HepG2 (cell line): ENCODE data around the gene UBE2G2. TPM values are rescaled to one million over a fixed set of nuclear protein-coding genes. Genes with fewer than 3 reads are reported as not detected.

Experiments used
- ATAC-seq: fragments of 200-7000 bp; cut with Tn5 transposase; 3 replicates; pipeline ENCODE4 v1.9.1; 2020; ENCODE audit warnings: mild to moderate bottlenecking, moderate library complexity
- BruUV-seq: library from RNA; stranded (reverse); fragments of 400-500 nt; replicated peaks from 2 replicates; lab custom pipeline; 2021; lab: Mats Ljungman, UMichigan
- CTCF ChIA-PET: fragments of 300-600 bp; formaldehyde crosslinking; extraction: SDS; loops from one replicate; lab custom pipeline; 2021; ENCODE audit warnings: low total read pairs, inconsistent platforms, low intra/inter-chr PET ratio; lab: Yijun Ruan, JAX
- POLR2A ChIA-PET: fragments of 350-600 bp; sonication (Branson Sonifier 250); formaldehyde crosslinking; loops from one replicate; lab custom pipeline; 2020; ENCODE audit warnings: antibody characterized with exemption, inconsistent platforms; lab: Yijun Ruan, JAX
- DNase-seq: peaks from one replicate; pipeline ENCODE4 v3.0.0-alpha.2; 2015; ENCODE audit warnings: low spot score
- FAIRE-seq: peaks from 3 replicates; lab custom pipeline; 2011; peaks lifted over from hg19 to GRCh38; lab: Jason Lieb, UNC
- H2AFZ ChIP-seq: one replicate; pipeline ENCODE4 v1.6.1; 2011; ENCODE audit warnings: low read length, inconsistent platforms
- H3K27ac ChIP-seq: fragments of 300-600 bp; 3 replicates; pipeline ENCODE4 v1.8.0; 2011; ENCODE audit warnings: mixed run types, mild to moderate bottlenecking, mixed read lengths, low read length, inconsistent platforms; ENCODE audit not compliant: insufficient read depth; ENCODE audit errors: extremely low read length
- H3K27me3 ChIP-seq, 2 experiments: fragments of 200-600 bp in 1 of 2; 2 replicates in 1 of 2; 3 replicates in 1 of 2; pipeline versions ENCODE4 v1.6.0 to v1.8.0; 2011; ENCODE audit warnings: low read length in 2 of 2, mild to moderate bottlenecking in 2 of 2, moderate library complexity in 2 of 2, inconsistent platforms in 1 of 2; ENCODE audit not compliant: insufficient read depth in 2 of 2, control insufficient read depth in 1 of 2
- H3K36me3 ChIP-seq, 2 experiments: fragments of 200-600 bp in 1 of 2; replicated peaks in 1 of 2; 2 replicates in 1 of 2; 3 replicates in 1 of 2; pipeline versions ENCODE4 v1.5.1 to v1.8.0; 2011; ENCODE audit warnings: low read length in 2 of 2, inconsistent platforms in 1 of 2; ENCODE audit not compliant: insufficient read depth in 2 of 2, control insufficient read depth in 1 of 2
- H3K4me1 ChIP-seq: 2 replicates; pipeline ENCODE4 v1.5.1; 2012; ENCODE audit warnings: low read length, inconsistent platforms; ENCODE audit not compliant: insufficient read depth
- H3K4me2 ChIP-seq: 2 replicates; pipeline ENCODE4 v1.6.0; 2011; ENCODE audit warnings: low read depth, low read length, inconsistent platforms
- H3K4me3 ChIP-seq, 3 experiments: fragments of 200-600 bp in 1 of 3; sonication (generic), shearing (Covaris generic) in 1 of 3; replicated peaks in 1 of 3; 2 replicates each; pipeline ENCODE4 v1.5.1; 2011 to 2016; ENCODE audit warnings: low read length in 3 of 3, inconsistent platforms in 2 of 3, low read depth in 2 of 3, mild to moderate bottlenecking in 2 of 3, control low read depth in 1 of 3, mixed read lengths in 1 of 3; ENCODE audit not compliant: insufficient read depth in 1 of 3
- H3K79me2 ChIP-seq: one replicate; pipeline ENCODE4 v1.6.1; 2011; ENCODE audit warnings: low read length, inconsistent platforms; ENCODE audit not compliant: insufficient read depth
- H3K9ac ChIP-seq: 2 replicates; pipeline ENCODE4 v1.6.0; 2011; ENCODE audit warnings: mild to moderate bottlenecking, low read depth, low read length, inconsistent platforms; ENCODE audit not compliant: insufficient read depth
- H3K9me3 ChIP-seq: 2 replicates; pipeline ENCODE4 v1.5.1; 2012; ENCODE audit warnings: mild to moderate bottlenecking, low read length
- H4K20me1 ChIP-seq: 2 replicates; pipeline ENCODE4 v1.6.0; 2011; ENCODE audit warnings: inconsistent platforms, mild to moderate bottlenecking, low read length, moderate library complexity; ENCODE audit not compliant: insufficient read depth
- ISL2 ChIP-seq: sonication (generic); formaldehyde crosslinking; IDR thresholded peaks from 2 replicates; pipeline ENCODE4 v1.5.0; 2020; ENCODE audit warnings: missing genetic modification reagents
- MAZ ChIP-seq, 2 experiments: sonication (generic) in 1 of 2; formaldehyde crosslinking in 1 of 2; IDR thresholded peaks; 2 replicates each; pipeline versions ENCODE4 v1.5.0 to v1.6.1; 2012 to 2020; ENCODE audit warnings: low read depth in 2 of 2, mild to moderate bottlenecking in 2 of 2, borderline replicate concordance in 1 of 2, improper control_type of control experiment in 1 of 2, low read length in 1 of 2, missing genetic modification reagents in 1 of 2, moderate library complexity in 1 of 2
- SATB2 ChIP-seq: sonication (generic); formaldehyde crosslinking; IDR thresholded peaks from 2 replicates; pipeline ENCODE4 v1.5.0; 2020; ENCODE audit warnings: missing genetic modification reagents
- ZZZ3 ChIP-seq: sonication (generic); formaldehyde crosslinking; IDR thresholded peaks from 2 replicates; pipeline ENCODE4 v1.4.0; 2020; ENCODE audit warnings: missing genetic modification reagents, mild to moderate bottlenecking, borderline replicate concordance
- WGBS: methylation state at CpG from one replicate; pipeline ENCODE4 v1.1.6; 2017; ENCODE audit warnings: low lambda C conversion rate; 5-methylcytosine and 5-hydroxymethylcytosine counted together
- in situ Hi-C: cut with HindIII; loops from 2 replicates; pipeline ENCODE4 v1.10.0; 2017; ENCODE audit warnings: low pct_unique_long_range_greater_than_20kb; ENCODE audit not compliant: extremely low pct_ligation_motif_present
- intact Hi-C: fragments of 100-400 bp; cut with micrococcal nuclease; formaldehyde crosslinking; loops from one replicate; pipeline ENCODE4 v1.10.0; 2022; ENCODE audit not compliant: unreplicated experiment
- polyA plus RNA-seq, 8 experiments: library from polyadenylated mRNA; depleted of rRNA in 3 of 8; stranded (reverse) in 7 of 8; unstranded in 1 of 8; fragments of >200 nt; fragmentation: Illumina TruSeq in 4 of 8; extraction: Trizol in 4 of 8; gene quantifications; 2 replicates each; pipeline versions ENCODE4 v1.2.1 to v1.2.3, GENCODE V29; 2011 to 2016; ENCODE audit warnings: low read depth in 4 of 8, missing spikeins in 1 of 8, mixed read lengths in 1 of 8; ENCODE audit not compliant: insufficient read depth in 1 of 8
- total RNA-seq, 5 experiments: library from RNA; depleted of rRNA; stranded (reverse); fragments of >200 nt; fragmentation: Illumina TruSeq; extraction: Trizol; gene quantifications; 2 replicates each; pipeline ENCODE4 v1.2.3, GENCODE V29; 2016; ENCODE audit warnings: low read depth in 1 of 5
- TF ChIP-seq, protein P1 (sequence below): sonication (generic); formaldehyde crosslinking; IDR thresholded peaks from 2 replicates; pipeline ENCODE4 v1.5.0; 2020; ENCODE audit warnings: missing genetic modification reagents

Gene UBE2G2
- total and polyA plus RNA-seq, 2 of the 13 experiments (the other 11 are each of a cell fraction or from before 2014, with no cell fraction given), result 55.4 to 92.0 TPM

DNA sequence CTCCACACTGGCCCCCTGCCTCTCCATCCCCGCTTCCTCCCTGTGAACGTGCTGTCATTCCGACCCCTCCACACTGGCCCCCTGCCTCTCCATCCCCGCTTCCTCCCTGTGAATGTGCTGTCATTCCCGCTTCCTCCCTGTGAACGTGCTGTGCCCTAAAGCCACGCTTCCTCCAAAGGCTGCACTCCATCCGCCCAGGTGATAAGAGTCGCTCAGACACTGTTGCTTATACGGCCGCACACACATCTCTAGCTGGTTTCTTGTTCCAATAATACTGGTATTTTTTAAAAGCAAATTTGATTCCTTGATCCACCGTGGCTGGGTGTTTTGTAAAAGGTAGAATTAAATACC, 51.0 kb downstream of the UBE2G2 start (continued):
- TF ChIP-seq, protein P1, sequence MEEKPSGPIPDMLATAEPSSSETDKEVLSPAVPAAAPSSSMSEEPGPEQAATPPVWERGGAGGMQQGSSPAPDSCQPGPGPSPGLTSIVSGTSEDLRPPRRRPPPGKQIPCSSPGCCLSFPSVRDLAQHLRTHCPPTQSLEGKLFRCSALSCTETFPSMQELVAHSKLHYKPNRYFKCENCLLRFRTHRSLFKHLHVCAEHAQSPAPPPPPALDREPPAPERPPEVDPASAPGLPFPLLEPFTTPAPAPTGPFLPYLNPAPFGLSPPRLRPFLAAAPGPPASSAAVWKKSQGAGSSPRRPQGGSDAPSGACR, result no peak
- TF ChIP-seq MAZ (IDR thresholded peaks at IDR 0.05; ENCODE audit: borderline replicate concordance, low read depth, low read length) (no peak), MAZ (CRISPR knock-in tag; IDR thresholded peaks at IDR 0.05; ENCODE audit: low read depth) (no peak), ISL2 (no peak), ZZZ3 (no peak)

DNA sequence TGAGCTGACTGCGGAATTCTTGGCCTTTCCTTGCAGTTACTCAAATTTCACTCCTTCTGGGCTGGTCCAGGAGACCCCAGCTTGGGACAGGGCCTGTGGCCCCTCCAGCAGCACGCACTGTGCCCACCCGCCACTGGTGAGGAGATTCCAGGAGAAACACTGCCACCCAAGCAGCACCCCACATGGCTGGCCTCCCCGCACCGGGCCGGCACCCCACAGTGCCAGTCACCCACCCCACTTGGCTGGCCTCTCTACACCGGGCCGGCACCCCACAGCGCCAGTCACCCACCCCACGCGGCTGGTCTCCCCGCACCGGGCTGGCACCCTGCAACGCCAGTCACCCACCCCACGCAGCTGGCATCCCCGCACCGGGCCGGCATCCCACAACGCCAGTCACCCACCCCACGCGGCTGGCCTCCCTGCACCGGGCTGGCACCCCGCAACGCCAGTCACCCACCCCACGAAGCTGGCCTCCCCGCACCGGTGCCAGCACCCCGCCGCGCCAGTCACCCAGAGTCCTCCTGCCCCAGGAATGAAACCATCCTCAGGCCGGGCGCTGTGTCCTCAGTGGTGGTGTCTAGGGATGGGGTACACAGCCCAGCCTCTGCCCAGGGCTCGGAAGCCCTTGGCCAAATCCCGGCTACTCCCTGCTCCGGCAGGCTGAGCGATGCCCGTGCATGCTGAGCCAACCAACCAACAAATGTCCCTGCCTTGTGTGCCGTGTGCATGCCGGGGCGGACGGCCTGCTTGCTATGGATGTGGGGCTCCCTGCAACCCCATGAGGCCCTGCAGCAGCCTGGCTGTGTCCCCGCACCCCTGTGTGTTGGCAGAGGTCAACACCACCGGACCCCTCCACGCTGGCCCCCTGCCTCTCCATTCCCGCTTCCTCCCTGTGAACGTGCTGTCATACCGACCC, 51.6 kb downstream of the UBE2G2 start:
- no TSS peak for BruUV-seq

More for the DNA sequence above, 51.6 kb downstream of the UBE2G2 start:
- Histone ChIP-seq H3K27me3 (peaks cover 11 to 56% of the 10 kb centered on the region in 2 experiments; a peak in 4 of 5 replicates), H3K4me1 (no peaks in the 10 kb centered on the region), H3K79me2 (no peaks in the 10 kb centered on the region), H3K27ac (no peak overlapping the region), H3K9ac (no peak overlapping the region), H3K9me3 (no peaks in the 10 kb centered on the region), H3K36me3 (no peaks in the 10 kb centered on the region), H3K4me2 (no peak overlapping the region), H2AFZ (no peak overlapping the region), H3K4me3 (no peak overlapping the region), H4K20me1 (no peaks in the 10 kb centered on the region)
- in situ Hi-C loops (no loop called here), intact Hi-C loops (no loop called here)
- ATAC-seq (no peak), DNase-seq (no peak), FAIRE-seq (no peak)
- no peak for TF ChIP-seq SATB2
- CTCF ChIA-PET, result no interaction called here
- POLR2A ChIA-PET, result no interaction called here
- 87% methylated on average over 12 of the region's 47 CpGs for WGBS
